ENCODE measurements around the gene UTP4. TPM values are rescaled to one million over a fixed set of nuclear protein-coding genes. Genes with fewer than 3 reads are reported as not detected.

UTP4 gene
- total RNA-seq, 1 donor from 2014 or later = 51.4 TPM

DNA sequence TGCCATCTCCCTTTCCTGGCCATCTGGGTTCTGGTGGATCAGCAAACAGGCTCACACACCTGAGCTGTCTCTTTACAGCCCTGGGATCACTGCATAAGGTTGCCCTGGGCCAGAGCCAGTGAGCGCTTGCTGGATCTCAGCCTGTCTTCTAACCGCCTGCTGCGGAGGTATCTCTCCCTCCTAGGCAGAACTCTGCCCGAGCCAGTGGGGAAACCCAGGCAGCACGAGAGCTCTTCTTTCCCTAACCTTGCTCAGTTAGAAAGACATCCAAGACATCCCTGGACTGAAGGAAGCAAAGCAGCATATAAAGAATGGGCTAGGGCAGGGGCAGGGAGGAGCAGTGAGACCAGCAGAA, 20.6 kb upstream of the UTP4 start:
- H3K27ac Mint-ChIP-seq = no peak overlapping the region
- no peak for DNase-seq (ENCODE audit: low spot score, unreplicated experiment)
- H3K36me3 Mint-ChIP-seq (ENCODE audit: insufficient read depth) = peaks cover 4% of the 10 kb centered on the region
- TF ChIP-seq, protein P1, sequence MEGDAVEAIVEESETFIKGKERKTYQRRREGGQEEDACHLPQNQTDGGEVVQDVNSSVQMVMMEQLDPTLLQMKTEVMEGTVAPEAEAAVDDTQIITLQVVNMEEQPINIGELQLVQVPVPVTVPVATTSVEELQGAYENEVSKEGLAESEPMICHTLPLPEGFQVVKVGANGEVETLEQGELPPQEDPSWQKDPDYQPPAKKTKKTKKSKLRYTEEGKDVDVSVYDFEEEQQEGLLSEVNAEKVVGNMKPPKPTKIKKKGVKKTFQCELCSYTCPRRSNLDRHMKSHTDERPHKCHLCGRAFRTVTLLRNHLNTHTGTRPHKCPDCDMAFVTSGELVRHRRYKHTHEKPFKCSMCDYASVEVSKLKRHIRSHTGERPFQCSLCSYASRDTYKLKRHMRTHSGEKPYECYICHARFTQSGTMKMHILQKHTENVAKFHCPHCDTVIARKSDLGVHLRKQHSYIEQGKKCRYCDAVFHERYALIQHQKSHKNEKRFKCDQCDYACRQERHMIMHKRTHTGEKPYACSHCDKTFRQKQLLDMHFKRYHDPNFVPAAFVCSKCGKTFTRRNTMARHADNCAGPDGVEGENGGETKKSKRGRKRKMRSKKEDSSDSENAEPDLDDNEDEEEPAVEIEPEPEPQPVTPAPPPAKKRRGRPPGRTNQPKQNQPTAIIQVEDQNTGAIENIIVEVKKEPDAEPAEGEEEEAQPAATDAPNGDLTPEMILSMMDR (IDR thresholded peaks at IDR 0.05; ENCODE audit: unreplicated experiment) = no peak
- peaks cover 24% of the 10 kb centered on the region for H3K27me3 Mint-ChIP-seq
- H3K9me3 Mint-ChIP-seq (ENCODE audit: low read depth) = no peaks in the 10 kb centered on the region
- H3K4me1 Mint-ChIP-seq (ENCODE audit: low read depth) = peaks cover 3% of the 10 kb centered on the region
- no peak overlapping the region for H3K4me3 Mint-ChIP-seq (ENCODE audit: low read depth)

DNA sequence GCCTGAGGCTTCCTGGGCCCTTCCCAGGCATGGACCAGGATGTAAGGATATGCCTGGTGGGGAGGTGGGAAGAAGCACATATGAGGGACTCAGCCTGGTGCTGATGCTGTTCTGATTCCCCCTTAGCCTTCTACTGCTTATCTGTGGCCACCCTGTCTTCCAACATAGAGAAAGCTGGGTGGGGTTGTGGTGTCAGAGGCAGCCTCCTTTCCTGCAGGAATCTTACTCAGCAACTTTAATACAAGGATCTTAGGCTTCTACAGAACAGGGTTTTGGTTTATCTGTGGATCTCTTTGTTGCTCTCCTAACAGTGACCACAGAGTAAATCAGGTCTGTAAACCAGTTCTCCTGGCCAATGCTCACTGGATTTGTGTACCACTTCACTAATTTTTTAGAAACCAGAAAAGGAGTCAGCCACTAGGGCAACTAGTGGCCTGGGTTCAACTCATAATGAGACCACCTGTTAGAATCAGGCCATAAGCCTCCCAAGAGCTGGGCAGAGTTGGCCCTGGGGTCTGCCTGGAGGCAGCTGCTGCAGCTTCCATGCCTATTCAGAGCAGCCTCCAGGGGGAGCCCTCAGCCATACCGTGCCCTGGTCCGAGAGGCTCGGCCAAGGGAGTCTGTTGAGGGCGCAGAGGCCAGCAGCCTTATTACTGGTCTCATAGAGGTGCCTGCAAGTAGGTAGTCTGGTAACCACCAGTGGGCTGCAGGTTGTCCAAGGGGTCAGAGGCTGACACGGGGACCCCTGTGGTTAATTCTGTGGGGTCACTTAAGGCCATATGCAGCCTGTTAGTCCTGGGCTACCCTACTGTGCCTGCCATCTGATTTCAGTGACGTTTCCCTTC, 19.9 kb upstream of the UTP4 start:
- Mint-ChIP-seq H3K4me3 (ENCODE audit: low read depth) (no peak overlapping the region), H3K27ac (no peak overlapping the region), H3K36me3 (ENCODE audit: insufficient read depth) (peaks cover 4% of the 10 kb centered on the region), H3K27me3 (peaks cover 19% of the 10 kb centered on the region), H3K4me1 (ENCODE audit: low read depth) (no peaks in the 10 kb centered on the region), H3K9me3 (ENCODE audit: low read depth) (no peaks in the 10 kb centered on the region)
- DNase-seq (ENCODE audit: low spot score, unreplicated experiment) = peak; percentile 62
- TF ChIP-seq, protein P1 (IDR thresholded peaks at IDR 0.05; ENCODE audit: unreplicated experiment) = peak; percentile 77

DNA sequence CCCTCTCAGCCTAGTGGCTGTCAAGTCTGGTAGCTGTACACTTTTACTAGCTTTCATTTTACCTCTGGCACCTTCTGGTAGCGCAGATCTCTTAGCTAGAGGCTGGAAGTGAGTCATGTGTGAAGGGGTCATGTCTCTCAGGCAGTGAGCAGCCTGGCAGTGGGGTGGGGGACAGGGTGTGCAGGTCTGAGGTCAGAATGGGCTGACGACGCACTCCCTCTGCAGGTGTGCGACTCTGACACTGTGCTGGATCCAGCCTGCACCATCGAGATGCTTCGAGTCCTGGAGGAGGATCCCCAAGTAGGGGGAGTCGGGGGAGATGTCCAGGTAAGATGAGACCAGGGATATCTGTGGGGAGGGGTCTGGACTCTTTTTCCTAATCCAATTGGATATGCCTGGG, 19.2 kb upstream of the UTP4 start:
- Mint-ChIP-seq H3K27ac (no peak overlapping the region), H3K27me3 (peaks cover 13% of the 10 kb centered on the region), H3K4me1 (ENCODE audit: low read depth) (no peaks in the 10 kb centered on the region), H3K9me3 (ENCODE audit: low read depth) (no peaks in the 10 kb centered on the region), H3K36me3 (ENCODE audit: insufficient read depth) (peaks cover 4% of the 10 kb centered on the region), H3K4me3 (ENCODE audit: low read depth) (no peak overlapping the region)
- DNase-seq (ENCODE audit: low spot score, unreplicated experiment) = no peak
- TF ChIP-seq, protein P1 (IDR thresholded peaks at IDR 0.05; ENCODE audit: unreplicated experiment) = no peak

DNA sequence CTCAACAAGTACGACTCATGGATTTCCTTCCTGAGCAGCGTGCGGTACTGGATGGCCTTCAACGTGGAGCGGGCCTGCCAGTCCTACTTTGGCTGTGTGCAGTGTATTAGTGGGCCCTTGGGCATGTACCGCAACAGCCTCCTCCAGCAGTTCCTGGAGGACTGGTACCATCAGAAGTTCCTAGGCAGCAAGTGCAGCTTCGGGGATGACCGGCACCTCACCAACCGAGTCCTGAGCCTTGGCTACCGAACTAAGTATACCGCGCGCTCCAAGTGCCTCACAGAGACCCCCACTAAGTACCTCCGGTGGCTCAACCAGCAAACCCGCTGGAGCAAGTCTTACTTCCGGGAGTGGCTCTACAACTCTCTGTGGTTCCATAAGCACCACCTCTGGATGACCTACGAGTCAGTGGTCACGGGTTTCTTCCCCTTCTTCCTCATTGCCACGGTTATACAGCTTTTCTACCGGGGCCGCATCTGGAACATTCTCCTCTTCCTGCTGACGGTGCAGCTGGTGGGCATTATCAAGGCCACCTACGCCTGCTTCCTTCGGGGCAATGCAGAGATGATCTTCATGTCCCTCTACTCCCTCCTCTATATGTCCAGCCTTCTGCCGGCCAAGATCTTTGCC, 18.0 kb upstream of the UTP4 start:
- TF ChIP-seq, protein P1 (IDR thresholded peaks at IDR 0.05; ENCODE audit: unreplicated experiment) = no peak
- Mint-ChIP-seq H3K9me3 (ENCODE audit: low read depth) (no peaks in the 10 kb centered on the region), H3K27ac (no peak overlapping the region), H3K4me1 (ENCODE audit: low read depth) (no peaks in the 10 kb centered on the region), H3K36me3 (ENCODE audit: insufficient read depth) (peaks cover 4% of the 10 kb centered on the region), H3K4me3 (ENCODE audit: low read depth) (no peak overlapping the region), H3K27me3 (peaks cover 3% of the 10 kb centered on the region)
- no peak for DNase-seq (ENCODE audit: low spot score, unreplicated experiment)

DNA sequence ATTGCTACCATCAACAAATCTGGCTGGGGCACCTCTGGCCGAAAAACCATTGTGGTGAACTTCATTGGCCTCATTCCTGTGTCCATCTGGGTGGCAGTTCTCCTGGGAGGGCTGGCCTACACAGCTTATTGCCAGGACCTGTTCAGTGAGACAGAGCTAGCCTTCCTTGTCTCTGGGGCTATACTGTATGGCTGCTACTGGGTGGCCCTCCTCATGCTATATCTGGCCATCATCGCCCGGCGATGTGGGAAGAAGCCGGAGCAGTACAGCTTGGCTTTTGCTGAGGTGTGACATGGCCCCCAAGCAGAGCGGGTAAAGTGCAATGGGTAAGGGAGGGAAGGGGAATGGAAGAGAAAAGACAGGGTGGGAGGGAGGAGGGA, 17.5 kb upstream of the UTP4 start:
- H3K4me3 Mint-ChIP-seq (ENCODE audit: low read depth) = no peak overlapping the region

More for the DNA sequence above, 17.5 kb upstream of the UTP4 start:
- Mint-ChIP-seq H3K27ac (no peak overlapping the region), H3K4me1 (ENCODE audit: low read depth) (no peaks in the 10 kb centered on the region), H3K27me3 (no peaks in the 10 kb centered on the region), H3K9me3 (ENCODE audit: low read depth) (no peaks in the 10 kb centered on the region), H3K36me3 (ENCODE audit: insufficient read depth) (peaks cover 2% of the 10 kb centered on the region)
- no peak for DNase-seq (ENCODE audit: low spot score, unreplicated experiment)
- TF ChIP-seq, protein P1 (IDR thresholded peaks at IDR 0.05; ENCODE audit: unreplicated experiment) = no peak
